ENCODE results near the gene PGRMC1. TPM values are rescaled to one million over a fixed set of nuclear protein-coding genes. Genes with fewer than 3 reads are reported as not detected.

PGRMC1 gene
- total RNA-seq, 1 donor from 2014 or later, result 260 TPM

Other genes with a start within 250 kb of the PGRMC1 start
- not detected for gene CT47C1, start 163.3 kb upstream of the PGRMC1 start, total RNA-seq
- gene KIAA1210, start 108.5 kb upstream of the PGRMC1 start, total RNA-seq, result under 0.01 TPM
- 2.4 TPM for gene SLC25A43, start 163.1 kb downstream of the PGRMC1 start, total RNA-seq
- 88.0 TPM for gene SLC25A5, start 232.2 kb downstream of the PGRMC1 start, total RNA-seq

Measured in frontal cortex (tissue), 1 donor.